HepG2 (cell line): ENCODE measurements around the gene PIM3.

Experiments
- CHCHD3 ChIP-seq: sonication (generic); formaldehyde crosslinking; IDR thresholded peaks from 2 replicates; pipeline ENCODE4 v1.8.0; 2022; ENCODE audit warnings: mild to moderate bottlenecking, missing genetic modification reagents, moderate library complexity
- HIVEP1 ChIP-seq: sonication (generic); formaldehyde crosslinking; IDR thresholded peaks from 2 replicates; pipeline ENCODE4 v1.4.0; 2020; ENCODE audit warnings: mild to moderate bottlenecking, missing genetic modification reagents
- RXRB ChIP-seq: IDR thresholded peaks from 2 replicates; pipeline ENCODE4 v1.6.1; 2016; ENCODE audit warnings: borderline replicate concordance, missing genetic modification reagents, missing compliant biosample characterization
- SMC3 ChIP-seq: IDR thresholded peaks from 2 replicates; pipeline ENCODE4 v1.6.1; 2011; ENCODE audit warnings: low read length, improper control_type of control experiment
- TFE3 ChIP-seq: IDR thresholded peaks from 2 replicates; pipeline ENCODE4 v1.6.1; 2016
- ZNF335 ChIP-seq: sonication (generic); formaldehyde crosslinking; IDR thresholded peaks from 2 replicates; pipeline ENCODE4 v1.4.0; 2020; ENCODE audit warnings: missing genetic modification reagents
- TF ChIP-seq, protein P1 (sequence below): sonication (generic); formaldehyde crosslinking; IDR thresholded peaks from 2 replicates; pipeline ENCODE4 v1.9.0; 2021; ENCODE audit warnings: mild to moderate bottlenecking, missing genetic modification reagents
- TF ChIP-seq, protein P2 (sequence below): sonication (generic); formaldehyde crosslinking; IDR thresholded peaks from 2 replicates; pipeline ENCODE4 v1.9.0; 2021; ENCODE audit warnings: missing genetic modification reagents, borderline replicate concordance
- TF ChIP-seq, protein P3 (sequence below): sonication (generic); formaldehyde crosslinking; IDR thresholded peaks from 2 replicates; pipeline ENCODE4 v1.4.0; 2020; ENCODE audit warnings: missing genetic modification reagents

GRCh38 chr22:49922484-49922883, 38.1 kb upstream of the PIM3 start:
- TF ChIP-seq SMC3 (no peak), ZNF335 (CRISPR knock-in tag) (no peak), CHCHD3 (CRISPR knock-in tag) (no peak), HIVEP1 (CRISPR knock-in tag) (no peak), RXRB (CRISPR knock-in tag) (no peak), TFE3 (CRISPR knock-in tag) (no peak)
- TF ChIP-seq, protein P1, sequence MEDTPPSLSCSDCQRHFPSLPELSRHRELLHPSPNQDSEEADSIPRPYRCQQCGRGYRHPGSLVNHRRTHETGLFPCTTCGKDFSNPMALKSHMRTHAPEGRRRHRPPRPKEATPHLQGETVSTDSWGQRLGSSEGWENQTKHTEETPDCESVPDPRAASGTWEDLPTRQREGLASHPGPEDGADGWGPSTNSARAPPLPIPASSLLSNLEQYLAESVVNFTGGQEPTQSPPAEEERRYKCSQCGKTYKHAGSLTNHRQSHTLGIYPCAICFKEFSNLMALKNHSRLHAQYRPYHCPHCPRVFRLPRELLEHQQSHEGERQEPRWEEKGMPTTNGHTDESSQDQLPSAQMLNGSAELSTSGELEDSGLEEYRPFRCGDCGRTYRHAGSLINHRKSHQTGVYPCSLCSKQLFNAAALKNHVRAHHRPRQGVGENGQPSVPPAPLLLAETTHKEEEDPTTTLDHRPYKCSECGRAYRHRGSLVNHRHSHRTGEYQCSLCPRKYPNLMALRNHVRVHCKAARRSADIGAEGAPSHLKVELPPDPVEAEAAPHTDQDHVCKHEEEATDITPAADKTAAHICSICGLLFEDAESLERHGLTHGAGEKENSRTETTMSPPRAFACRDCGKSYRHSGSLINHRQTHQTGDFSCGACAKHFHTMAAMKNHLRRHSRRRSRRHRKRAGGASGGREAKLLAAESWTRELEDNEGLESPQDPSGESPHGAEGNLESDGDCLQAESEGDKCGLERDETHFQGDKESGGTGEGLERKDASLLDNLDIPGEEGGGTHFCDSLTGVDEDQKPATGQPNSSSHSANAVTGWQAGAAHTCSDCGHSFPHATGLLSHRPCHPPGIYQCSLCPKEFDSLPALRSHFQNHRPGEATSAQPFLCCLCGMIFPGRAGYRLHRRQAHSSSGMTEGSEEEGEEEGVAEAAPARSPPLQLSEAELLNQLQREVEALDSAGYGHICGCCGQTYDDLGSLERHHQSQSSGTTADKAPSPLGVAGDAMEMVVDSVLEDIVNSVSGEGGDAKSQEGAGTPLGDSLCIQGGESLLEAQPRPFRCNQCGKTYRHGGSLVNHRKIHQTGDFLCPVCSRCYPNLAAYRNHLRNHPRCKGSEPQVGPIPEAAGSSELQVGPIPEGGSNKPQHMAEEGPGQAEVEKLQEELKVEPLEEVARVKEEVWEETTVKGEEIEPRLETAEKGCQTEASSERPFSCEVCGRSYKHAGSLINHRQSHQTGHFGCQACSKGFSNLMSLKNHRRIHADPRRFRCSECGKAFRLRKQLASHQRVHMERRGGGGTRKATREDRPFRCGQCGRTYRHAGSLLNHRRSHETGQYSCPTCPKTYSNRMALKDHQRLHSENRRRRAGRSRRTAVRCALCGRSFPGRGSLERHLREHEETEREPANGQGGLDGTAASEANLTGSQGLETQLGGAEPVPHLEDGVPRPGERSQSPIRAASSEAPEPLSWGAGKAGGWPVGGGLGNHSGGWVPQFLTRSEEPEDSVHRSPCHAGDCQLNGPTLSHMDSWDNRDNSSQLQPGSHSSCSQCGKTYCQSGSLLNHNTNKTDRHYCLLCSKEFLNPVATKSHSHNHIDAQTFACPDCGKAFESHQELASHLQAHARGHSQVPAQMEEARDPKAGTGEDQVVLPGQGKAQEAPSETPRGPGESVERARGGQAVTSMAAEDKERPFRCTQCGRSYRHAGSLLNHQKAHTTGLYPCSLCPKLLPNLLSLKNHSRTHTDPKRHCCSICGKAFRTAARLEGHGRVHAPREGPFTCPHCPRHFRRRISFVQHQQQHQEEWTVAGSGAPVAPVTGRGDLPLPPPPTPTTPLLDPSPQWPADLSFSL (CRISPR knock-in tag) = no peak
- TF ChIP-seq, protein P2, sequence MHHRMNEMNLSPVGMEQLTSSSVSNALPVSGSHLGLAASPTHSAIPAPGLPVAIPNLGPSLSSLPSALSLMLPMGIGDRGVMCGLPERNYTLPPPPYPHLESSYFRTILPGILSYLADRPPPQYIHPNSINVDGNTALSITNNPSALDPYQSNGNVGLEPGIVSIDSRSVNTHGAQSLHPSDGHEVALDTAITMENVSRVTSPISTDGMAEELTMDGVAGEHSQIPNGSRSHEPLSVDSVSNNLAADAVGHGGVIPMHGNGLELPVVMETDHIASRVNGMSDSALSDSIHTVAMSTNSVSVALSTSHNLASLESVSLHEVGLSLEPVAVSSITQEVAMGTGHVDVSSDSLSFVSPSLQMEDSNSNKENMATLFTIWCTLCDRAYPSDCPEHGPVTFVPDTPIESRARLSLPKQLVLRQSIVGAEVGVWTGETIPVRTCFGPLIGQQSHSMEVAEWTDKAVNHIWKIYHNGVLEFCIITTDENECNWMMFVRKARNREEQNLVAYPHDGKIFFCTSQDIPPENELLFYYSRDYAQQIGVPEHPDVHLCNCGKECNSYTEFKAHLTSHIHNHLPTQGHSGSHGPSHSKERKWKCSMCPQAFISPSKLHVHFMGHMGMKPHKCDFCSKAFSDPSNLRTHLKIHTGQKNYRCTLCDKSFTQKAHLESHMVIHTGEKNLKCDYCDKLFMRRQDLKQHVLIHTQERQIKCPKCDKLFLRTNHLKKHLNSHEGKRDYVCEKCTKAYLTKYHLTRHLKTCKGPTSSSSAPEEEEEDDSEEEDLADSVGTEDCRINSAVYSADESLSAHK = no peak
- TF ChIP-seq, protein P3, sequence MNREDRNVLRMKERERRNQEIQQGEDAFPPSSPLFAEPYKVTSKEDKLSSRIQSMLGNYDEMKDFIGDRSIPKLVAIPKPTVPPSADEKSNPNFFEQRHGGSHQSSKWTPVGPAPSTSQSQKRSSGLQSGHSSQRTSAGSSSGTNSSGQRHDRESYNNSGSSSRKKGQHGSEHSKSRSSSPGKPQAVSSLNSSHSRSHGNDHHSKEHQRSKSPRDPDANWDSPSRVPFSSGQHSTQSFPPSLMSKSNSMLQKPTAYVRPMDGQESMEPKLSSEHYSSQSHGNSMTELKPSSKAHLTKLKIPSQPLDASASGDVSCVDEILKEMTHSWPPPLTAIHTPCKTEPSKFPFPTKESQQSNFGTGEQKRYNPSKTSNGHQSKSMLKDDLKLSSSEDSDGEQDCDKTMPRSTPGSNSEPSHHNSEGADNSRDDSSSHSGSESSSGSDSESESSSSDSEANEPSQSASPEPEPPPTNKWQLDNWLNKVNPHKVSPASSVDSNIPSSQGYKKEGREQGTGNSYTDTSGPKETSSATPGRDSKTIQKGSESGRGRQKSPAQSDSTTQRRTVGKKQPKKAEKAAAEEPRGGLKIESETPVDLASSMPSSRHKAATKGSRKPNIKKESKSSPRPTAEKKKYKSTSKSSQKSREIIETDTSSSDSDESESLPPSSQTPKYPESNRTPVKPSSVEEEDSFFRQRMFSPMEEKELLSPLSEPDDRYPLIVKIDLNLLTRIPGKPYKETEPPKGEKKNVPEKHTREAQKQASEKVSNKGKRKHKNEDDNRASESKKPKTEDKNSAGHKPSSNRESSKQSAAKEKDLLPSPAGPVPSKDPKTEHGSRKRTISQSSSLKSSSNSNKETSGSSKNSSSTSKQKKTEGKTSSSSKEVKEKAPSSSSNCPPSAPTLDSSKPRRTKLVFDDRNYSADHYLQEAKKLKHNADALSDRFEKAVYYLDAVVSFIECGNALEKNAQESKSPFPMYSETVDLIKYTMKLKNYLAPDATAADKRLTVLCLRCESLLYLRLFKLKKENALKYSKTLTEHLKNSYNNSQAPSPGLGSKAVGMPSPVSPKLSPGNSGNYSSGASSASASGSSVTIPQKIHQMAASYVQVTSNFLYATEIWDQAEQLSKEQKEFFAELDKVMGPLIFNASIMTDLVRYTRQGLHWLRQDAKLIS (CRISPR knock-in tag) = no peak
